Upper lobe of left lung (tissue), 4 donors: ENCODE measurements around the gene FAM8A1.

Experiments used
- POLR2AphosphoS5 ChIP-seq, 2 donors: sonication (generic); formaldehyde crosslinking; IDR thresholded peaks; one replicate each; pipeline ENCODE4 v1.5.1; 2017; ENCODE audit warnings: antibody characterized with exemption in 2 of 2
- TF ChIP-seq, protein P1 (sequence below), 6 experiments: fragments of 450-650 bp in 4 of 6; fragments of 200-600 bp in 2 of 6; sonication (generic) in 2 of 6; IDR thresholded peaks; one replicate each; pipeline ENCODE4 v1.5.1; 2016 to 2019; ENCODE audit warnings: antibody characterized with exemption in 6 of 6

DNA sequence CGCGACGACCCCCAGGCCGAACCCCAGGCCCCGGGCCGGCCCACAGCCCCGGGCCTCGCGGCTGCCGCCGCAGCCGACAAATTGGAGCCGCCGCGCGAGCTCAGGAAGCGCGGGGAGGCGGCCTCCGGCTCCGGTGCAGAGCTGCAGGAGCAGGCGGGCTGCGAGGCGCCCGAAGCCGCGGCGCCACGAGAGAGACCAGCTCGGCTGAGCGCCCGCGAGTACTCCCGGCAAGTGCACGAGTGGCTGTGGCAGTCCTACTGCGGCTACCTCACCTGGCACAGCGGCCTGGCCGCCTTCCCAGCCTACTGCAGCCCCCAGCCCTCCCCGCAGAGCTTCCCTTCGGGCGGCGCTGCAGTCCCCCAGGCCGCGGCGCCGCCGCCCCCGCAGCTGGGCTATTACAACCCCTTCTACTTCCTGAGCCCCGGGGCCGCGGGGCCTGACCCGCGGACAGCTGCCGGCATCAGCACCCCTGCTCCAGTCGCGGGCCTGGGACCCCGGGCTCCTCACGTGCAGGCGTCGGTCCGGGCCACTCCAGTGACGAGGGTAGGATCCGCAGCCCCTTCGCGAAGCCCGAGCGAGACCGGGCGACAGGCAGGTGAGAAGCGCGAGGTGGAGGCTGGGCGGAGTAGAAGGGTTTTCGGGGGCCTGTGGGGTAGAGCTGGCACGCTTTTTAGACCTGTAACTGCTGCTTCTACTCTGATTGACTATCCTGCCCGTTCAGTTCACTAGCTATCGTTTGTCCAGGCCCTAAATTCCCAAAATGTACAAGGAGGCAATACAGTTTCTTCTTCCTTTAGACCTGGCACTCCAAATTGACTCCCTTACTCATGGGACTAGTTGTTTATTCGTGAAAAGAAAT, 654 bp downstream of the FAM8A1 start:
- TF ChIP-seq POLR2AphosphoS5 (IDR thresholded peaks at IDR 0.05): no peak
- TF ChIP-seq, protein P1, sequence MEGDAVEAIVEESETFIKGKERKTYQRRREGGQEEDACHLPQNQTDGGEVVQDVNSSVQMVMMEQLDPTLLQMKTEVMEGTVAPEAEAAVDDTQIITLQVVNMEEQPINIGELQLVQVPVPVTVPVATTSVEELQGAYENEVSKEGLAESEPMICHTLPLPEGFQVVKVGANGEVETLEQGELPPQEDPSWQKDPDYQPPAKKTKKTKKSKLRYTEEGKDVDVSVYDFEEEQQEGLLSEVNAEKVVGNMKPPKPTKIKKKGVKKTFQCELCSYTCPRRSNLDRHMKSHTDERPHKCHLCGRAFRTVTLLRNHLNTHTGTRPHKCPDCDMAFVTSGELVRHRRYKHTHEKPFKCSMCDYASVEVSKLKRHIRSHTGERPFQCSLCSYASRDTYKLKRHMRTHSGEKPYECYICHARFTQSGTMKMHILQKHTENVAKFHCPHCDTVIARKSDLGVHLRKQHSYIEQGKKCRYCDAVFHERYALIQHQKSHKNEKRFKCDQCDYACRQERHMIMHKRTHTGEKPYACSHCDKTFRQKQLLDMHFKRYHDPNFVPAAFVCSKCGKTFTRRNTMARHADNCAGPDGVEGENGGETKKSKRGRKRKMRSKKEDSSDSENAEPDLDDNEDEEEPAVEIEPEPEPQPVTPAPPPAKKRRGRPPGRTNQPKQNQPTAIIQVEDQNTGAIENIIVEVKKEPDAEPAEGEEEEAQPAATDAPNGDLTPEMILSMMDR (IDR thresholded peaks at IDR 0.05): no peak
